H9 (cell line): ENCODE measurements around the gene HMGN4. TPM values are rescaled to one million over a fixed set of nuclear protein-coding genes. Genes with fewer than 3 reads are reported as not detected.

ENCODE experiments used
- DNase-seq: peaks from one replicate; pipeline ENCODE4 v3.0.0-alpha.2; 2017
- H2AFZ ChIP-seq: one replicate; pipeline ENCODE4 v1.6.1; 2013; ENCODE audit warnings: mild to moderate bottlenecking, low read length, control low read depth, moderate library complexity
- H2AK5ac ChIP-seq: 2 replicates; pipeline ENCODE4 v1.6.1; 2013; ENCODE audit warnings: low read length, control low read depth, mixed read lengths; ENCODE audit not compliant: insufficient read length
- H2BK120ac ChIP-seq: one replicate; pipeline ENCODE4 v1.6.1; 2013; ENCODE audit warnings: low read depth, mild to moderate bottlenecking, low read length, control low read depth, inconsistent platforms; ENCODE audit not compliant: poor library complexity, severe bottlenecking
- H2BK12ac ChIP-seq: 2 replicates; pipeline ENCODE4 v1.6.1; 2013; ENCODE audit warnings: low read length, control low read depth, mixed read lengths, low read depth; ENCODE audit not compliant: insufficient read length
- H2BK15ac ChIP-seq: 2 replicates; pipeline ENCODE4 v1.6.1; 2013; ENCODE audit warnings: low read depth, low read length, control low read depth
- H2BK20ac ChIP-seq: one replicate; pipeline ENCODE4 v1.6.1; 2013; ENCODE audit warnings: low read depth, mild to moderate bottlenecking, low read length, control low read depth, inconsistent platforms; ENCODE audit not compliant: poor library complexity, severe bottlenecking
- H2BK5ac ChIP-seq: 2 replicates; pipeline ENCODE4 v1.6.1; 2013; ENCODE audit warnings: low read length, control low read depth, mixed read lengths; ENCODE audit not compliant: insufficient read length
- H3K14ac ChIP-seq: 2 replicates; pipeline ENCODE4 v1.6.1; 2013; ENCODE audit warnings: low read length, control low read depth; ENCODE audit not compliant: insufficient read depth
- H3K18ac ChIP-seq: 2 replicates; pipeline ENCODE4 v1.6.1; 2013; ENCODE audit warnings: low read depth, mild to moderate bottlenecking, mixed read lengths, low read length, control low read depth; ENCODE audit not compliant: insufficient read length
- H3K23ac ChIP-seq: 2 replicates; pipeline ENCODE4 v1.6.1; 2013; ENCODE audit warnings: low read length, control low read depth, mixed read lengths, low read depth; ENCODE audit not compliant: insufficient read length
- H3K23me2 ChIP-seq: 2 replicates; pipeline ENCODE4 v1.6.1; 2013; ENCODE audit warnings: low read depth, mild to moderate bottlenecking, mixed read lengths, low read length, control low read depth; ENCODE audit not compliant: insufficient read length, poor library complexity, severe bottlenecking
- H3K27ac ChIP-seq: 2 replicates; pipeline ENCODE4 v1.5.1; 2013; ENCODE audit warnings: low read length, control low read depth, mixed read lengths, low read depth; ENCODE audit not compliant: insufficient read length
- H3K27me3 ChIP-seq: 2 replicates; pipeline ENCODE4 v1.6.1; 2013; ENCODE audit warnings: low read length, control low read depth, inconsistent platforms; ENCODE audit not compliant: insufficient read depth
- H3K4ac ChIP-seq: 2 replicates; pipeline ENCODE4 v1.6.1; 2013; ENCODE audit warnings: low read depth, mild to moderate bottlenecking, control low read depth, inconsistent platforms, low read length, moderate library complexity
- H3K4me1 ChIP-seq: 2 replicates; pipeline ENCODE4 v1.6.1; 2013; ENCODE audit warnings: low read length, control low read depth, inconsistent platforms; ENCODE audit not compliant: insufficient read depth
- H3K4me2 ChIP-seq: 2 replicates; pipeline ENCODE4 v1.6.1; 2013; ENCODE audit warnings: low read length, control low read depth, mixed read lengths; ENCODE audit not compliant: insufficient read length, insufficient read depth
- H3K56ac ChIP-seq: 2 replicates; pipeline ENCODE4 v1.6.1; 2013; ENCODE audit warnings: low read depth, mild to moderate bottlenecking, mixed read lengths, low read length, control low read depth; ENCODE audit not compliant: insufficient read length
- H3K79me1 ChIP-seq: 2 replicates; pipeline ENCODE4 v1.6.1; 2013; ENCODE audit warnings: low read depth, mild to moderate bottlenecking, moderate library complexity, low read length, control low read depth, inconsistent platforms; ENCODE audit not compliant: insufficient read depth, poor library complexity, severe bottlenecking
- H3K79me2 ChIP-seq: 2 replicates; pipeline ENCODE4 v1.6.1; 2013; ENCODE audit warnings: low read length, control low read depth, inconsistent platforms; ENCODE audit not compliant: insufficient read depth
- H3K9ac ChIP-seq: 2 replicates; pipeline ENCODE4 v1.6.1; 2013; ENCODE audit warnings: low read length, control low read depth, mixed read lengths; ENCODE audit not compliant: insufficient read length; ENCODE audit errors: extremely low read depth
- H3K9me3 ChIP-seq: one replicate; pipeline ENCODE4 v1.6.1; 2013; ENCODE audit warnings: low read depth, low read length, inconsistent platforms; ENCODE audit not compliant: control insufficient read depth
- H3T11ph ChIP-seq: one replicate; pipeline ENCODE4 v1.6.1; 2013; ENCODE audit warnings: mild to moderate bottlenecking, low read length, control low read depth, inconsistent platforms
- H4K20me1 ChIP-seq: one replicate; pipeline ENCODE4 v1.6.1; 2013; ENCODE audit not compliant: control insufficient read depth, insufficient read length, insufficient read depth
- H4K5ac ChIP-seq: 2 replicates; pipeline ENCODE4 v1.6.1; 2013; ENCODE audit warnings: low read depth, mild to moderate bottlenecking, mixed read lengths, low read length, control low read depth; ENCODE audit not compliant: insufficient read length
- H4K8ac ChIP-seq: replicated peaks from 2 replicates; pipeline ENCODE4 v1.6.1; 2013; ENCODE audit warnings: low read length, control low read depth, mixed read lengths, low read depth; ENCODE audit not compliant: insufficient read length
- H4K91ac ChIP-seq: 2 replicates; pipeline ENCODE4 v1.6.1; 2013; ENCODE audit warnings: low read depth, mild to moderate bottlenecking, moderate library complexity, mixed read lengths, low read length, control low read depth; ENCODE audit not compliant: insufficient read length
- H3K27ac Mint-ChIP-seq, 3 experiments: 2 replicates in 2 of 3; 3 replicates in 1 of 3; pipeline ENCODE4 v1.8.0; 2020 to 2021; ENCODE audit warnings: mixed read lengths in 3 of 3, mild to moderate bottlenecking in 1 of 3, moderate library complexity in 1 of 3
- H3K27me3 Mint-ChIP-seq: 2 replicates; pipeline ENCODE4 v1.8.0; 2021; ENCODE audit warnings: low read depth, mild to moderate bottlenecking, moderate library complexity, mixed read lengths
- H3K36me3 Mint-ChIP-seq, 3 experiments: 2 replicates in 2 of 3; 3 replicates in 1 of 3; pipeline ENCODE4 v1.8.0; 2020 to 2021; ENCODE audit warnings: low read depth in 3 of 3, mixed read lengths in 3 of 3; ENCODE audit not compliant: insufficient read depth in 1 of 3
- H3K4me1 Mint-ChIP-seq, 2 experiments: 2 replicates each; pipeline ENCODE4 v1.8.0; 2020; ENCODE audit warnings: mixed read lengths in 2 of 2
- H3K4me3 Mint-ChIP-seq, 2 experiments: 2 replicates in 1 of 2; 3 replicates in 1 of 2; pipeline ENCODE4 v1.8.0; 2020 to 2021; ENCODE audit warnings: mild to moderate bottlenecking in 2 of 2, mixed read lengths in 2 of 2, moderate library complexity in 1 of 2
- H3K9me3 Mint-ChIP-seq, 2 experiments: 2 replicates in 1 of 2; 3 replicates in 1 of 2; pipeline ENCODE4 v1.8.0; 2020; ENCODE audit warnings: mild to moderate bottlenecking in 2 of 2, mixed read lengths in 2 of 2, moderate library complexity in 1 of 2
- WGBS: extraction: QIAGEN DNeasy Blood & Tissue Kit; methylation state at CpG from one replicate; pipeline ENCODE4 v1.1.7; 2013; ENCODE audit warnings: missing lambda C conversion rate, low lambda C conversion rate, mixed read lengths; ENCODE audit not compliant: insufficient read length; ENCODE audit errors: extremely low coverage; 5-methylcytosine and 5-hydroxymethylcytosine counted together
- total RNA-seq: library from RNA; stranded (reverse); gene quantifications from 2 replicates; pipeline ENCODE4 v1.2.1, GENCODE V29; 2021
- TF ChIP-seq, protein P1 (sequence below): fragments of 200-600 bp; sonication (generic); conservative IDR thresholded peaks from 3 replicates; pipeline ENCODE4 v1.8.0; 2021; ENCODE audit warnings: antibody characterized with exemption, mild to moderate bottlenecking

HMGN4 gene
- total RNA-seq, 1 experiment from 2014 or later, result 50.4 TPM

DNA sequence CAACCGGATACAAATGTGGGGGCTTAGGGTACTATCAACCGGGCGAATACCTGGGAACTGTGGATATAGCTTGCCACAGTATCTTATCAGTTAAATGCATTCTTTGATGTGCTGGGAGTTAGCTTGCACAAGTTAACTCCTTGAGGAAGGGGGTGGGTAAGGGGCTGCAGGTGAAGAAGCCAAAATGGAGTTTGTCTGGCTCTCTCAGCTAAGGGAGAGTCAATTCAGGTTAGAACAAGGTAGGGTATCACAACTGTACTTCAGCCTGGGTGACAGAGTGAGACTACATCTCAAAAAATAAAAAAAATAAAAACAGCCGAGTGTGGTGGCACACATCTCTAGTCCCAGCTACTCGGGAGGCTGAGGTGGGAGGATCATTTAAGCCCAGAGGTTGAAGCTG, 46.6 kb upstream of the HMGN4 start:
- H3K27ac Mint-ChIP-seq, result no peak overlapping the region
- Histone ChIP-seq H3K79me2 (no peaks in the 10 kb centered on the region), H2BK15ac (no peak overlapping the region), H3K4ac (no peak overlapping the region), H4K8ac (no peak overlapping the region), H2BK5ac (no peak overlapping the region), H3K18ac (no peak overlapping the region), H4K91ac (no peak overlapping the region), H2BK12ac (no peak overlapping the region), H3K23ac (no peak overlapping the region), H3K56ac (no peak overlapping the region), H2AK5ac (no peak overlapping the region), H2BK120ac (no peak overlapping the region), H3T11ph (no peak overlapping the region), H3K4me2 (no peak overlapping the region), H3K14ac (no peak overlapping the region), H3K79me1 (no peaks in the 10 kb centered on the region), H3K9ac (no peak overlapping the region), H2AFZ (no peak overlapping the region), H3K27ac (no peak overlapping the region), H3K9me3 (no peaks in the 10 kb centered on the region), H4K5ac (no peak overlapping the region), H2BK20ac (no peak overlapping the region), H4K20me1 (no peaks in the 10 kb centered on the region), H3K23me2 (no peaks in the 10 kb centered on the region), H3K27me3 (no peaks in the 10 kb centered on the region), H3K4me1 (peaks cover 2% of the 10 kb centered on the region; the same call in 1 of the 2 replicates)
- peaks cover 3% of the 10 kb centered on the region for H3K27me3 Mint-ChIP-seq
- no peak for DNase-seq
- no peaks in the 10 kb centered on the region; a peak in 1 of 5 replicates for H3K9me3 Mint-ChIP-seq
- TF ChIP-seq, protein P1, sequence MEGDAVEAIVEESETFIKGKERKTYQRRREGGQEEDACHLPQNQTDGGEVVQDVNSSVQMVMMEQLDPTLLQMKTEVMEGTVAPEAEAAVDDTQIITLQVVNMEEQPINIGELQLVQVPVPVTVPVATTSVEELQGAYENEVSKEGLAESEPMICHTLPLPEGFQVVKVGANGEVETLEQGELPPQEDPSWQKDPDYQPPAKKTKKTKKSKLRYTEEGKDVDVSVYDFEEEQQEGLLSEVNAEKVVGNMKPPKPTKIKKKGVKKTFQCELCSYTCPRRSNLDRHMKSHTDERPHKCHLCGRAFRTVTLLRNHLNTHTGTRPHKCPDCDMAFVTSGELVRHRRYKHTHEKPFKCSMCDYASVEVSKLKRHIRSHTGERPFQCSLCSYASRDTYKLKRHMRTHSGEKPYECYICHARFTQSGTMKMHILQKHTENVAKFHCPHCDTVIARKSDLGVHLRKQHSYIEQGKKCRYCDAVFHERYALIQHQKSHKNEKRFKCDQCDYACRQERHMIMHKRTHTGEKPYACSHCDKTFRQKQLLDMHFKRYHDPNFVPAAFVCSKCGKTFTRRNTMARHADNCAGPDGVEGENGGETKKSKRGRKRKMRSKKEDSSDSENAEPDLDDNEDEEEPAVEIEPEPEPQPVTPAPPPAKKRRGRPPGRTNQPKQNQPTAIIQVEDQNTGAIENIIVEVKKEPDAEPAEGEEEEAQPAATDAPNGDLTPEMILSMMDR, result no peak
- WGBS, result no CpG with 5 or more reads among the region's 5 CpGs
- peaks cover 4 to 7% of the 10 kb centered on the region in 2 experiments; a peak in 2 of 4 replicates for H3K4me1 Mint-ChIP-seq
- no peaks in the 10 kb centered on the region; a peak in 1 of 7 replicates for H3K36me3 Mint-ChIP-seq
- no peak overlapping the region; a peak in 1 of 5 replicates for H3K4me3 Mint-ChIP-seq
